NB4 (cell line): ENCODE data around the gene HOXD1.

ENCODE experiments used
- DNase-seq: peaks from one replicate; pipeline ENCODE4 v3.0.0; 2010; ENCODE audit warnings: low read depth
- H3K4me3 ChIP-seq: one replicate; pipeline ENCODE4 v1.5.1; 2011; ENCODE audit warnings: mild to moderate bottlenecking, low read depth, low read length, moderate library complexity
- CTCF ChIP-seq: IDR thresholded peaks from one replicate; pipeline ENCODE4 v1.5.1; 2012; ENCODE audit warnings: low read depth, low read length
- MAX ChIP-seq: IDR thresholded peaks from 2 replicates; pipeline ENCODE4 v1.6.1; 2011; ENCODE audit warnings: low read depth, low read length
- MYC ChIP-seq: IDR thresholded peaks from 2 replicates; pipeline ENCODE4 v1.6.1; 2011; ENCODE audit warnings: low read depth, low read length
- POLR2A ChIP-seq: IDR thresholded peaks from 2 replicates; pipeline ENCODE4 v1.6.1; 2011; ENCODE audit warnings: mild to moderate bottlenecking; ENCODE audit not compliant: insufficient read length; ENCODE audit errors: extremely low read depth

Gene HOXD1

GRCh38 chr2:176199902-176200301 lies 11.4 kb downstream of the HOXD1 start:
- DNase-seq = no peak
- TF ChIP-seq POLR2A (no peak), MAX (no peak), MYC (no peak), CTCF (no peak)
- H3K4me3 ChIP-seq = no peak overlapping the region

- no peak for DNase-seq
- TF ChIP-seq MAX (no peak), POLR2A (no peak), MYC (no peak), CTCF (no peak)
Observed at GRCh38 chr2:176200971-176201370, 12.5 kb downstream of the HOXD1 start.

GRCh38 chr2:176202491-176202890 lies 14.0 kb downstream of the HOXD1 start:
- TF ChIP-seq MAX (no peak), POLR2A (no peak), CTCF (no peak), MYC (no peak)

More at GRCh38 chr2:176200971-176201370, 12.5 kb downstream of the HOXD1 start:
- no peak overlapping the region for H3K4me3 ChIP-seq

GRCh38 chr2:176205126-176205525 lies 16.7 kb downstream of the HOXD1 start:
- no peak overlapping the region for H3K4me3 ChIP-seq
- DNase-seq = no peak
- no peak for TF ChIP-seq MYC
- no peak for TF ChIP-seq CTCF
- no peak for TF ChIP-seq POLR2A

More at GRCh38 chr2:176202491-176202890, 14.0 kb downstream of the HOXD1 start:
- H3K4me3 ChIP-seq = no peak overlapping the region
- DNase-seq = no peak

GRCh38 chr2:176206136-176206535 lies 17.7 kb downstream of the HOXD1 start:
- no peak for DNase-seq
- no peak for TF ChIP-seq CTCF
- no peak for TF ChIP-seq MYC
- no peak for TF ChIP-seq MAX
- no peak for TF ChIP-seq POLR2A

GRCh38 chr2:176206682-176207081 lies 18.2 kb downstream of the HOXD1 start:
- TF ChIP-seq MAX = no peak
- TF ChIP-seq POLR2A = no peak
- TF ChIP-seq MYC = no peak
- TF ChIP-seq CTCF = no peak
- DNase-seq = no peak
- no peak overlapping the region for H3K4me3 ChIP-seq

More at GRCh38 chr2:176206136-176206535, 17.7 kb downstream of the HOXD1 start:
- H3K4me3 ChIP-seq = no peak overlapping the region
